Measurements from ENCODE around the gene ATXN3. TPM values are rescaled to one million over a fixed set of nuclear protein-coding genes. Genes with fewer than 3 reads are reported as not detected.

The ATXN3 gene
- 17.2 TPM for total RNA-seq

GRCh38 chr14:92106143-92106926, at the start of gene ATXN3:
TSS of gene ATXN3 (minus strand) at chr14:92106582. CDS start at chr14:92106552, 30 bp downstream.
- peak; percentile 89 to 99 (median 98) for DNase-seq (ENCODE audit: low read depth in 2 of 3, low spot score in 2 of 3)

- DNase-seq (ENCODE audit: low read depth in 2 of 3, low spot score in 2 of 3), result no peak
Observed at GRCh38 chr14:92154283-92154942, 48.0 kb upstream of the ATXN3 start.

GRCh38 chr14:92153581-92153980, 47.2 kb upstream of the ATXN3 start:
- DNase-seq (ENCODE audit: low read depth in 2 of 3, low spot score in 2 of 3), result no peak

GRCh38 chr14:92144708-92145107, 38.3 kb upstream of the ATXN3 start:
- DNase-seq (ENCODE audit: low read depth in 2 of 3, low spot score in 2 of 3), result no peak

GRCh38 chr14:92143962-92144361, 37.6 kb upstream of the ATXN3 start:
- no peak for DNase-seq (ENCODE audit: low read depth in 2 of 3, low spot score in 2 of 3)

- no peak for DNase-seq (ENCODE audit: low read depth in 2 of 3, low spot score in 2 of 3)
Observed at GRCh38 chr14:92143309-92143708, 36.9 kb upstream of the ATXN3 start.

- DNase-seq (ENCODE audit: low read depth in 2 of 3, low spot score in 2 of 3), result peak in 2 of 3 donors; percentile 31 to 66
Observed at GRCh38 chr14:92135269-92135668, 28.9 kb upstream of the ATXN3 start.

DNA sequence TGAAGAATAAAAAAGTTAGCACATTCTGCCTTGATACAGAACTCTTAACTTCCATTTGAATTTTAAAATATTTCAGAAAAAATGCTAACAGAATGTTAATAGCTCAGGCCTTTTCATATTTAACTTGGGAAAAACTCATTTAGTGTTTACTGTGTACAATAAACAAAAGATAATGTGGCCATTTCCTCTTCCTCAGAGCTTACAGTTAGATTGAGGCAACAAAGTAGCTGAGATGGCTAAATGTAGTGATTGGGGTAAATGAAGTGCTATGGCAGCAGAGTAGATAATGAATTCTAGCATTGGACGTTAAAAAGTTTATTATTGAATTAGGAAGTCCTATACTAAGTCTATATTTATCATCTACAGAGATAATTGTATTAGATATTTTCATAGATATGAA, 28.1 kb upstream of the ATXN3 start:
- no peak for DNase-seq (ENCODE audit: low read depth in 2 of 3, low spot score in 2 of 3)

DNA sequence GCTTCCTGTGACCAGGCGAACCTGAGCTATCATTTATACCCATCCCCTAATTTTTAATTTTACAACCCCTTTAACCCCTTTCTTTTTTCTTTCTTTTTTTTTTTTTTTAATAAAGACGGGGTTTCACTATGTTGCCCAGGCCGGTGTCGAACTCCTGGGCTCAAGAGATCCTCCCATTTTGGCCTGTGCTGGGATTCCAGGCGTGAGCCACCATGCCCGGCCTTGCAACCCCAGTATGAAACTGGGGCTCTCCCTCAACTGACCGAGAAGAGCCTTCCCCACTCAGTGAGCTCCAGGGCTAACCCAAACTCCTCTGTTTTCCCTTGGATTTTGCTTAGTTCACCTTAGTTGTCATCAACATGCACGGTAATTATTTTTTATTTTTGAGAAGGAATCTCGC, 16.4 kb upstream of the ATXN3 start:
- no peak for DNase-seq (ENCODE audit: low read depth in 2 of 3, low spot score in 2 of 3)

GRCh38 chr14:92122351-92122677, 15.9 kb upstream of the ATXN3 start:
- DNase-seq (ENCODE audit: low read depth in 2 of 3, low spot score in 2 of 3), result peak in 2 of 3 donors; percentile 40 to 48

GRCh38 chr14:92121670-92122350, 15.4 kb upstream of the ATXN3 start, which contains the start of the genes CPSF2 and NDUFB1:
TSS of gene CPSF2 (plus strand) at chr14:92121969. CDS start at chr14:92130985, 9,016 bp downstream.
TSS of gene NDUFB1 (minus strand) at chr14:92121706. CDS start at chr14:92117637, 4,069 bp downstream.
- peak; percentile 66 to 83 (median 82) for DNase-seq (ENCODE audit: low read depth in 2 of 3, low spot score in 2 of 3)

GRCh38 chr14:92121207-92121669, 14.9 kb upstream of the ATXN3 start:
- DNase-seq (ENCODE audit: low read depth in 2 of 3, low spot score in 2 of 3), result peak in 1 of 3 donors; percentile 14

DNA sequence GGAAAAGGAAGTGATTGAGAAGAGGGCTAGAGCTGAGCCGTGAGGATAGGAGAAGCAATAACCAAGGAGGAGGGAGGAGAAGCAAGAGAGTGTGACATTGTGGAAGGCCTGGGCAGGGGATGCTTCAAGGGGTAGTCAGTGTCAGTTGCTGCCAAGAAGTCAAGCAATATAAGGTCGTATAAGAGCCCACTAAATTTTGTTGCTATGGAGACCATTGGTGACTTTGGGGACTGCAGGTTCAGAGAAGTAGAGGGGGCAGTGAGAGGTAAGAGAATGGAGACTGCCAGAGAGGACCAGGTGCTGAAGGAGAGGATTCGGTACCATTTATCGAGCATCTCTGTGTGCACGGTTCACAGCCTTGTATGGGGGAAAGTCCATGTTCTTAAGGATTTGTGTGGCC, 3.1 kb upstream of the ATXN3 start:
- DNase-seq (ENCODE audit: low read depth in 2 of 3, low spot score in 2 of 3), result no peak

DNA sequence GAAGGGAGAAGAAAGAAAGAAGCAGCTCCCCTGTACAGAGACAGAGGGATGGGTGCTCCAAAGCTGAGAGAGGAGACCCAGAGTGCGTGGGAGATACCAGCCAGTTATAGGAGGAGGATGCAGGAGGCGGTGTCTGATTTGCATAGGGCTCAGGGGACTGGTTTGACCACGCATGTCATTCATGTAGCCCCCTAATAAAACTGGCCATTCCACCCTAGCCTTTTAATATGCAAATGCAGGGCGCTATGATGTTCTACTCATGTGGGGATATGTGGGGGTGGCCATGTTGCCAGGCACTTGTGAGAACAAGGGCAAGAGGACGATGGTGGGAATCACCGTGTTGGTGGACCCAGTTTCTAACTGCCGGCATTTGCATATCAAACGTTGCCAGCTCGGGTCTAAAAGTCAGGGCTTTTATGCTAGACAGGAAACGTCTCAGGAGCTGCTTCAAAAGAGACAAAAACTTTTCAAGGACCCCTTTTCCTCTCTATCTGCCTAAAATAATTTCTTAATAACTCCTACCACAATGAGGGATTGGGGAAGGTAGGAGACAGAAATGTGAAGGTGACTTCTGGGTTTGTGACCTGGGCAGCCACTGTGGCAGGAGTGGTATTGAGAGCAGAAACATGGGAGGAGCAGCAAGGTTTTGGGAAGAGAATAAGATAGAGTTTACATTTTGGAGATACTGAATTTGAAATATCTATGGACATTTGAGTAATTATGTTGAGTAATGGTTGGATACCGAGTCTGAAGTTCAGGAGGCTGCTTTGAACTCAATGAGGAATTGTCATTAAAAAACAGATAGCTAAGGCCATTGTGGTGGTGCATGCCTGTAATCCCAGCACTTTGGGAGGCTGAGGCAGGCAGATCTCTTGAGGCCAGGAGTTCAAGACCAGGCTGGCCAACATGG, 2.2 kb upstream of the ATXN3 start:
- no peak for DNase-seq (ENCODE audit: low read depth in 2 of 3, low spot score in 2 of 3)

- DNase-seq (ENCODE audit: low read depth in 2 of 3, low spot score in 2 of 3), result peak in 1 of 3 donors; percentile 44
Observed at GRCh38 chr14:92105893-92106142, 564 bp downstream of the ATXN3 start.

DNA sequence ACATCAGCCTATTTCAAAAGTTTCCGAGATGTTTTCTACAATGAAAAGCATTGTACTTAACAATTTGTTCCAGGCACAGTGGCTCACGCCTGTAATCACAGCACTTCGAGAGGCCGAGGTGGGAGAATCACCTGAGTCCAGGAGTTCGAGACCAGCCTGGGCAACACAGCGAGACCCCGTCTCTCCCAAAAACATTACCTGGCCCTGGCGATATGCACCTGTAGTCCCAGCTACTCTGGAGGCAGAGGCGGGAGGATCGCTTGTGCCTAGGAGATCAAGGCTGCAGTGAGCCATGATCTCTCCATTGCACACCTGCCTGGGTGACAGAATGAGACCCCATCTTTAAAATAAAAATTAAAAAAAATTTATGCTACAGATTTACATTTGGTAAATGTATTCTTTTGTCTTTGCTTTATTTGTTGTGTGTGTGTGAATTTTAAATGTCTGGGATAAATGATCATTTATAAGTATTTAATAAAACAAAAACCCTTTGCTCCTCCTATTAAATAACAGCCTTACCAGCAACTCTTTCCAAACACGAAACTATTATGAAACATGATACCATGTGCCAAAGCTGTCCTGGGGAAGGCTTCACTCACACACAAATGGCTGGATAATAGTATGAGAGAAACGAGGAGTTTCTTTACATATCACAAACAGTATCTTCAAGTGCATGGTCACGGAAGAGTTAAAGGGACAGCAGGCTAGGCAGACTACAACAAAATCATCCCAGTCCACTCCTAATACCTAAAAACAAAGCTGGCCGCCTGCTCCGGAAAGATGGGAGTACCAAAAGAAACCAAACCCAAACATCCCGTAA, 1.1 kb downstream of the ATXN3 start:
- no peak for DNase-seq (ENCODE audit: low read depth in 2 of 3, low spot score in 2 of 3)

- no peak for DNase-seq (ENCODE audit: low read depth in 2 of 3, low spot score in 2 of 3)
Observed at GRCh38 chr14:92103363-92103989, 2.9 kb downstream of the ATXN3 start.

GRCh38 chr14:92099802-92100201, 6.6 kb downstream of the ATXN3 start:
- no peak for DNase-seq (ENCODE audit: low read depth in 2 of 3, low spot score in 2 of 3)

DNA sequence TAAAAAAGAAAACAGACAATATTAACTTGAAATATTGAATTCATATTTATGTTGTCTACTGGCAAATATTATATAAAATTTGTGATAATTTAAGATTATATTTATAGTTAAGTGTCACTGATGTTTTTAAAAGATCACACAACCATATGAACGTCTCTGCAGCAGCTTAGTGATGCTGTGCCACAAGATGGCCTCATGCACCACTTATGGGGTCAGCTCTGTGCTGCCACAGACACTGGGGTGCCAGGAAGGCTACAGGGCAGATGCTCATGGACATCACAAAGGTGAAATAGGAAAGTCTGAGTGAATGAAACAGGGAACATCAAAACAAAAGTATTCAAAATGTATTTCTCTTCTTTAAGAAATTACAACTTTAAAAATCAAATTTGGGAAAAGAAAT, 13.1 kb downstream of the ATXN3 start:
- DNase-seq (ENCODE audit: low read depth in 2 of 3, low spot score in 2 of 3), result peak in 1 of 3 donors; percentile 33

Data from hematopoietic multipotent progenitor cell (in vitro differentiated cells).